ENCODE results near the gene FAM222B. TPM values are rescaled to one million over a fixed set of nuclear protein-coding genes. Genes with fewer than 3 reads are reported as not detected.

Gene FAM222B
- total and polyA plus RNA-seq, 9 of the 15 experiments (the other 6 are each of a cell fraction or from before 2014, with no cell fraction given), result 4.0 to 34.6 (median 7.5) TPM

DNA sequence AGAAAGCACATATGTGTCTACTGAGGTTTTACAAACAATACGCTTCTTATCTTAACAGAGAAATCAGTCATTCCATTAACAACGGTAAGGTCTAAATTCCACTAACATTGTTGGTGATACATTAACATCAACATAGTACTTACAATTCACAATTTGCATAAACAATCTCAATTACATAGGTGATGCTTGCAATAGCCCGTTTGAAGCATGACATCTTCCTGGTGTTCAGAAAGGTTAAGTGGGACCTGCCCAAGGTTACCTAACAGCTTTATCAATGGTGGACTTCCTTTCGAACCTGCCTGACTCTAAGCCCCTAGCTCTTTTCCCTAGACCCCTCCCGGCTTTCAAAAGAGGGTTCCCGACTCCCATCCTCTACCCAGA is 699 bp downstream of the FAM222B start:
- DNase-seq (ENCODE audit: extremely low read depth in 1 of 4, low spot score in 3 of 4), result peak in 2 of 4 experiments; percentile 45 to 53
- in situ Hi-C loops (cut with MboI) (no loop called here), intact Hi-C loops (cut with micrococcal nuclease) (loop anchor here (2.0 to 10.0 kb wide), 2 partner anchors 79 to 197 kb away; partner anchors contain the start of gene BLTP2)
- peaks cover 11% of the 10 kb centered on the region for H3K36me3 ChIP-seq (ENCODE audit: control insufficient read depth, insufficient read depth, low read length)
- H4K20me1 ChIP-seq (replicated peaks; ENCODE audit: control insufficient read depth, insufficient read depth, low read length), result no peaks in the 10 kb centered on the region
- TSS peak; percentile 78 for BruUV-seq (replicated peaks)
- peak overlapping the region; percentile 71 for H3K4me3 ChIP-seq
- peak overlapping the region; percentile 76 for H3K27ac ChIP-seq (ENCODE audit: extremely low read depth, low read depth, low read length)
- no peaks in the 10 kb centered on the region for H3K9me3 ChIP-seq (replicated peaks; ENCODE audit: control insufficient read depth, insufficient read depth, low read depth, low read length)
- POLR2A ChIA-PET, result interaction anchor here (0.6 to 4.7 kb wide), 24 partner anchors 9 to 224 kb away, joined by 3 to 27 read pairs (median 4); partner anchors contain the start of genes ERAL1 and RPL23A
- WGBS (ENCODE audit: insufficient coverage, low coverage, missing lambda C conversion rate), result under 1% methylated on average over 6 of the region's 6 CpGs
- peaks cover 17 to 33% of the 10 kb centered on the region in 2 experiments for H3K4me1 ChIP-seq (replicated peaks in 1 of 2; ENCODE audit: control insufficient read depth in 2 of 2, insufficient read depth in 2 of 2, low read length in 2 of 2)
- H2AFZ ChIP-seq (ENCODE audit: low read depth, low read length), result peak overlapping the region; percentile 99
- ATAC-seq, result peak; percentile 55
- peaks cover 61% of the 10 kb centered on the region for H3K79me2 ChIP-seq (ENCODE audit: control insufficient read depth, insufficient read depth, low read length)
- peak; percentile 6 for FAIRE-seq
- H3K9ac ChIP-seq (ENCODE audit: insufficient read depth in 1 of 2, low read depth in 2 of 2, low read length in 2 of 2), result peak overlapping the region; percentile 83 to 89
- peak overlapping the region; percentile 93 for H3K4me2 ChIP-seq (ENCODE audit: insufficient read depth, low read length)
- H3K9me1 ChIP-seq (ENCODE audit: control insufficient read depth, insufficient read depth, low read length), result no peaks in the 10 kb centered on the region
- H3K27me3 ChIP-seq (ENCODE audit: control insufficient read depth in 2 of 2, insufficient read depth in 2 of 2, low read length in 2 of 2), result no peaks in the 10 kb centered on the region
- CTCF ChIA-PET (ENCODE audit: low intra/inter-chr PET ratio), result interaction anchor here (0.5 kb wide), 1 partner anchor 90 kb away, joined by 3 read pairs; no protein-coding TSS in a partner anchor
- TF ChIP-seq MBD2 (IDR thresholded peaks at IDR 0.05; ENCODE audit: borderline replicate concordance, low read depth), result no peak
- no peak for TF ChIP-seq SUPT5H (IDR thresholded peaks at IDR 0.05)
- TF ChIP-seq NFRKB (IDR thresholded peaks at IDR 0.05; ENCODE audit: low read depth), result 0 out of 2 replicates have a peak, but pooled peaks have one; percentile 20
- no peak for TF ChIP-seq ZFP36 (IDR thresholded peaks at IDR 0.05; ENCODE audit: low read depth, low read length, partially characterized antibody)
- TF ChIP-seq, protein P1, sequence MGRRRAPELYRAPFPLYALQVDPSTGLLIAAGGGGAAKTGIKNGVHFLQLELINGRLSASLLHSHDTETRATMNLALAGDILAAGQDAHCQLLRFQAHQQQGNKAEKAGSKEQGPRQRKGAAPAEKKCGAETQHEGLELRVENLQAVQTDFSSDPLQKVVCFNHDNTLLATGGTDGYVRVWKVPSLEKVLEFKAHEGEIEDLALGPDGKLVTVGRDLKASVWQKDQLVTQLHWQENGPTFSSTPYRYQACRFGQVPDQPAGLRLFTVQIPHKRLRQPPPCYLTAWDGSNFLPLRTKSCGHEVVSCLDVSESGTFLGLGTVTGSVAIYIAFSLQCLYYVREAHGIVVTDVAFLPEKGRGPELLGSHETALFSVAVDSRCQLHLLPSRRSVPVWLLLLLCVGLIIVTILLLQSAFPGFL (CRISPR knock-in tag; IDR thresholded peaks at IDR 0.05), result no peak
- peak; percentile 34; the same call in 1 of the 2 replicates for TF ChIP-seq ESRRA (IDR thresholded peaks at IDR 0.05; ENCODE audit: borderline replicate concordance, low read depth)
- TF ChIP-seq ZNF217 (CRISPR knock-in tag; IDR thresholded peaks at IDR 0.05), result no peak
- TF ChIP-seq, protein P2, sequence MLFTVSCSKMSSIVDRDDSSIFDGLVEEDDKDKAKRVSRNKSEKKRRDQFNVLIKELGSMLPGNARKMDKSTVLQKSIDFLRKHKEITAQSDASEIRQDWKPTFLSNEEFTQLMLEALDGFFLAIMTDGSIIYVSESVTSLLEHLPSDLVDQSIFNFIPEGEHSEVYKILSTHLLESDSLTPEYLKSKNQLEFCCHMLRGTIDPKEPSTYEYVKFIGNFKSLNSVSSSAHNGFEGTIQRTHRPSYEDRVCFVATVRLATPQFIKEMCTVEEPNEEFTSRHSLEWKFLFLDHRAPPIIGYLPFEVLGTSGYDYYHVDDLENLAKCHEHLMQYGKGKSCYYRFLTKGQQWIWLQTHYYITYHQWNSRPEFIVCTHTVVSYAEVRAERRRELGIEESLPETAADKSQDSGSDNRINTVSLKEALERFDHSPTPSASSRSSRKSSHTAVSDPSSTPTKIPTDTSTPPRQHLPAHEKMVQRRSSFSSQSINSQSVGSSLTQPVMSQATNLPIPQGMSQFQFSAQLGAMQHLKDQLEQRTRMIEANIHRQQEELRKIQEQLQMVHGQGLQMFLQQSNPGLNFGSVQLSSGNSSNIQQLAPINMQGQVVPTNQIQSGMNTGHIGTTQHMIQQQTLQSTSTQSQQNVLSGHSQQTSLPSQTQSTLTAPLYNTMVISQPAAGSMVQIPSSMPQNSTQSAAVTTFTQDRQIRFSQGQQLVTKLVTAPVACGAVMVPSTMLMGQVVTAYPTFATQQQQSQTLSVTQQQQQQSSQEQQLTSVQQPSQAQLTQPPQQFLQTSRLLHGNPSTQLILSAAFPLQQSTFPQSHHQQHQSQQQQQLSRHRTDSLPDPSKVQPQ (CRISPR knock-in tag; IDR thresholded peaks at IDR 0.05; ENCODE audit: borderline replicate concordance), result no peak
- TF ChIP-seq ZNF444 (CRISPR knock-in tag; IDR thresholded peaks at IDR 0.05), result no peak
- no peak for TF ChIP-seq PURB (CRISPR knock-in tag; IDR thresholded peaks at IDR 0.05; ENCODE audit: low read depth)
- TF ChIP-seq NBN (IDR thresholded peaks at IDR 0.05; ENCODE audit: low read depth), result no peak
- TF ChIP-seq, protein P3, sequence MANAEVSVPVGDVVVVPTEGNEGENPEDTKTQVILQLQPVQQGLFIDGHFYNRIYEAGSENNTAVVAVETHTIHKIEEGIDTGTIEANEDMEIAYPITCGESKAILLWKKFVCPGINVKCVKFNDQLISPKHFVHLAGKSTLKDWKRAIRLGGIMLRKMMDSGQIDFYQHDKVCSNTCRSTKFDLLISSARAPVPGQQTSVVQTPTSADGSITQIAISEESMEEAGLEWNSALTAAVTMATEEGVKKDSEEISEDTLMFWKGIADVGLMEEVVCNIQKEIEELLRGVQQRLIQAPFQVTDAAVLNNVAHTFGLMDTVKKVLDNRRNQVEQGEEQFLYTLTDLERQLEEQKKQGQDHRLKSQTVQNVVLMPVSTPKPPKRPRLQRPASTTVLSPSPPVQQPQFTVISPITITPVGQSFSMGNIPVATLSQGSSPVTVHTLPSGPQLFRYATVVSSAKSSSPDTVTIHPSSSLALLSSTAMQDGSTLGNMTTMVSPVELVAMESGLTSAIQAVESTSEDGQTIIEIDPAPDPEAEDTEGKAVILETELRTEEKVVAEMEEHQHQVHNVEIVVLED (CRISPR knock-in tag; IDR thresholded peaks at IDR 0.05), result no peak
- no peak for TF ChIP-seq ZNF57 (CRISPR knock-in tag; IDR thresholded peaks at IDR 0.05)
- peak; percentile 9 for TF ChIP-seq DACH1 (IDR thresholded peaks at IDR 0.05; ENCODE audit: partially characterized antibody)
- TF ChIP-seq ZNF12 (CRISPR knock-in tag; IDR thresholded peaks at IDR 0.05), result no peak
- no peak for TF ChIP-seq ZKSCAN3 (CRISPR knock-in tag; IDR thresholded peaks at IDR 0.05)
- TF ChIP-seq MXI1 (IDR thresholded peaks at IDR 0.05; ENCODE audit: low read depth, low read length), result no peak
- TF ChIP-seq ZNF263 (CRISPR knock-in tag; IDR thresholded peaks at IDR 0.05; ENCODE audit: borderline replicate concordance), result no peak
- TF ChIP-seq GTF2F1 (IDR thresholded peaks at IDR 0.05; ENCODE audit: low read depth, low read length), result no peak

Measured in K562 (cell line).